A549 (cell line): ENCODE results near the gene GMPPB.

Experiments used
- CEBPB ChIP-seq, 2 experiments: fragments of >200 bp in 1 of 2; sonication (Bioruptor Twin) in 1 of 2; formaldehyde crosslinking in 1 of 2; IDR thresholded peaks; 2 replicates each; pipeline ENCODE4 v1.6.1; 2012 to 2016
- ESRRA ChIP-seq: fragments of 150-350 bp; IDR thresholded peaks from 2 replicates; pipeline ENCODE4 v1.6.1; 2014; ENCODE audit warnings: mild to moderate bottlenecking, low read length, borderline replicate concordance
- JUN ChIP-seq, 2 experiments: fragments of >200 bp; sonication (Bioruptor Twin); formaldehyde crosslinking; IDR thresholded peaks; 2 replicates in 1 of 2; 3 replicates in 1 of 2; pipeline ENCODE4 v1.6.1; 2016 to 2017
- KDM1A ChIP-seq: fragments of 200-600 bp; sonication (generic); IDR thresholded peaks from 2 replicates; pipeline ENCODE4 v1.6.1; 2016; ENCODE audit warnings: low read depth, mild to moderate bottlenecking
- POLR2A ChIP-seq: IDR thresholded peaks from 2 replicates; pipeline ENCODE4 v1.6.1; 2012; ENCODE audit warnings: mild to moderate bottlenecking, low read length
- TF ChIP-seq, protein P1 (sequence below): fragments of >200 bp; sonication (Bioruptor Twin); formaldehyde crosslinking; IDR thresholded peaks from 3 replicates; pipeline ENCODE4 v1.5.1; 2016

DNA sequence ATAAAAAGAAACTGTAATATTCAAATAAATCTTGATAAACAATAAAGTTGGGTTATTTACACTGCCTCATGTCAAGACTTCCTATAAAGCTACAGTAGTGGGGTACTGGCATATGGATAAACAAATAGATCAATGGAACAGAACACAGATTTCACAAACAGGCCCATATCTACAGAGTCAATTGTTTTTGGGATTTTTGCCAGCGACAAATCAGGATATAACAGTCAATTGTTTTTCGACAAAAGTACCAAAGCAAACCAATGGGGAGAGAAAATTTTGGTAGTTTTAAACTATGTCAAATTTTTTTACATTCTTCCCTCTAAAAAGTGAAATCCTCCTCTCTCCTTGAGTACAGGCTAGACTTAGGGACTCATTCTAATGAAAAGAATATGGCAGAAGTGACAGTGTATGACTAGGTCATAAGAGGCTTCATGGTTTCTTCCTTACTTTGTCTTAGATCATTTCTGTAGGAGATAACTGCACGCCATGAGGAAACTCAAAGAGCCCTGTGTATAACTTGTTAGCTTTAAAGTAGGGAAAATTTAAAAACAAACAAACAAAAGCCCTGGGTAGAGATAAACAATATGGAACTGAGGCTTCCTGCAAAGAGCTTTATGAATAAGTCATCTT lies 45.6 kb upstream of the GMPPB start:
- TF ChIP-seq KDM1A (no peak), CEBPB (IDR thresholded peaks at IDR 0.05) (no peak), JUN (IDR thresholded peaks at IDR 0.05) (no peak), POLR2A (no peak), ESRRA (no peak)
- TF ChIP-seq, protein P1, sequence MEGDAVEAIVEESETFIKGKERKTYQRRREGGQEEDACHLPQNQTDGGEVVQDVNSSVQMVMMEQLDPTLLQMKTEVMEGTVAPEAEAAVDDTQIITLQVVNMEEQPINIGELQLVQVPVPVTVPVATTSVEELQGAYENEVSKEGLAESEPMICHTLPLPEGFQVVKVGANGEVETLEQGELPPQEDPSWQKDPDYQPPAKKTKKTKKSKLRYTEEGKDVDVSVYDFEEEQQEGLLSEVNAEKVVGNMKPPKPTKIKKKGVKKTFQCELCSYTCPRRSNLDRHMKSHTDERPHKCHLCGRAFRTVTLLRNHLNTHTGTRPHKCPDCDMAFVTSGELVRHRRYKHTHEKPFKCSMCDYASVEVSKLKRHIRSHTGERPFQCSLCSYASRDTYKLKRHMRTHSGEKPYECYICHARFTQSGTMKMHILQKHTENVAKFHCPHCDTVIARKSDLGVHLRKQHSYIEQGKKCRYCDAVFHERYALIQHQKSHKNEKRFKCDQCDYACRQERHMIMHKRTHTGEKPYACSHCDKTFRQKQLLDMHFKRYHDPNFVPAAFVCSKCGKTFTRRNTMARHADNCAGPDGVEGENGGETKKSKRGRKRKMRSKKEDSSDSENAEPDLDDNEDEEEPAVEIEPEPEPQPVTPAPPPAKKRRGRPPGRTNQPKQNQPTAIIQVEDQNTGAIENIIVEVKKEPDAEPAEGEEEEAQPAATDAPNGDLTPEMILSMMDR: no peak
